PFSK-1 (cell line): ENCODE results near the gene ALG2.

Experiments
- FOXP2 ChIP-seq: optimal IDR thresholded peaks from 2 replicates; pipeline ENCODE3; 2011; ENCODE audit warnings: borderline replicate concordance, control low read depth, inconsistent platforms; ENCODE audit not compliant: insufficient read depth; ENCODE audit errors: extremely low read length, extremely low read depth
- POLR2AphosphoS5 ChIP-seq: IDR thresholded peaks from 2 replicates; pipeline ENCODE4 v1.6.1; 2012; ENCODE audit warnings: low read depth, mild to moderate bottlenecking, control low read depth, low read length, moderate library complexity
- SIN3A ChIP-seq: IDR thresholded peaks from 2 replicates; pipeline ENCODE4 v1.6.1; 2012; ENCODE audit warnings: mild to moderate bottlenecking, low read length, moderate library complexity, borderline replicate concordance; ENCODE audit not compliant: insufficient read depth
- TAF1 ChIP-seq: IDR thresholded peaks from 2 replicates; pipeline ENCODE4 v1.6.1; 2012; ENCODE audit warnings: low read length, control low read depth, borderline replicate concordance; ENCODE audit not compliant: insufficient read depth
- TF ChIP-seq, protein P1 (sequence below), 2 experiments: IDR thresholded peaks; 2 replicates each; pipeline versions ENCODE4 v1.6.1 to v1.8.0; 2011 to 2012; ENCODE audit warnings: low read depth in 2 of 2, low read length in 2 of 2, control low read depth in 1 of 2, inconsistent platforms in 1 of 2, mild to moderate bottlenecking in 1 of 2, moderate library complexity in 1 of 2; ENCODE audit not compliant: insufficient read depth in 1 of 2

GRCh38 chr9:99257723-99258389 lies 36.1 kb upstream of the ALG2 start:
- no peak for TF ChIP-seq POLR2AphosphoS5
- no peak for TF ChIP-seq SIN3A
- TF ChIP-seq TAF1: no peak
- TF ChIP-seq, protein P1, sequence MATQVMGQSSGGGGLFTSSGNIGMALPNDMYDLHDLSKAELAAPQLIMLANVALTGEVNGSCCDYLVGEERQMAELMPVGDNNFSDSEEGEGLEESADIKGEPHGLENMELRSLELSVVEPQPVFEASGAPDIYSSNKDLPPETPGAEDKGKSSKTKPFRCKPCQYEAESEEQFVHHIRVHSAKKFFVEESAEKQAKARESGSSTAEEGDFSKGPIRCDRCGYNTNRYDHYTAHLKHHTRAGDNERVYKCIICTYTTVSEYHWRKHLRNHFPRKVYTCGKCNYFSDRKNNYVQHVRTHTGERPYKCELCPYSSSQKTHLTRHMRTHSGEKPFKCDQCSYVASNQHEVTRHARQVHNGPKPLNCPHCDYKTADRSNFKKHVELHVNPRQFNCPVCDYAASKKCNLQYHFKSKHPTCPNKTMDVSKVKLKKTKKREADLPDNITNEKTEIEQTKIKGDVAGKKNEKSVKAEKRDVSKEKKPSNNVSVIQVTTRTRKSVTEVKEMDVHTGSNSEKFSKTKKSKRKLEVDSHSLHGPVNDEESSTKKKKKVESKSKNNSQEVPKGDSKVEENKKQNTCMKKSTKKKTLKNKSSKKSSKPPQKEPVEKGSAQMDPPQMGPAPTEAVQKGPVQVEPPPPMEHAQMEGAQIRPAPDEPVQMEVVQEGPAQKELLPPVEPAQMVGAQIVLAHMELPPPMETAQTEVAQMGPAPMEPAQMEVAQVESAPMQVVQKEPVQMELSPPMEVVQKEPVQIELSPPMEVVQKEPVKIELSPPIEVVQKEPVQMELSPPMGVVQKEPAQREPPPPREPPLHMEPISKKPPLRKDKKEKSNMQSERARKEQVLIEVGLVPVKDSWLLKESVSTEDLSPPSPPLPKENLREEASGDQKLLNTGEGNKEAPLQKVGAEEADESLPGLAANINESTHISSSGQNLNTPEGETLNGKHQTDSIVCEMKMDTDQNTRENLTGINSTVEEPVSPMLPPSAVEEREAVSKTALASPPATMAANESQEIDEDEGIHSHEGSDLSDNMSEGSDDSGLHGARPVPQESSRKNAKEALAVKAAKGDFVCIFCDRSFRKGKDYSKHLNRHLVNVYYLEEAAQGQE (IDR thresholded peaks at IDR 0.05; ENCODE audit: insufficient read depth in 1 of 2, low read depth in 2 of 2, low read length in 2 of 2): no peak
- no peak for TF ChIP-seq FOXP2
